DND-41 (cell line): ENCODE measurements around the gene CRACR2A.

Source experiments
- ATAC-seq: fragments of 200-7000 bp; cut with Tn5 transposase; 3 replicates; pipeline ENCODE4 v1.9.1; 2021; ENCODE audit warnings: low read depth; ENCODE audit not compliant: insufficient read depth
- DNase-seq: peaks from one replicate; pipeline ENCODE4 v3.0.0-alpha.2; 2020
- H2AFZ ChIP-seq: 2 replicates; pipeline ENCODE4 v1.6.0; 2012; ENCODE audit warnings: low read depth, low read length
- H3K27ac ChIP-seq: 2 replicates; pipeline ENCODE4 v1.5.1; 2012; ENCODE audit warnings: low read length, inconsistent platforms
- H3K27me3 ChIP-seq: fragments of 200-600 bp; sonication (generic); 2 replicates; pipeline ENCODE4 v1.6.0; 2012; ENCODE audit warnings: low read length, mild to moderate bottlenecking, inconsistent platforms; ENCODE audit not compliant: insufficient read depth, poor library complexity
- H3K36me3 ChIP-seq: 2 replicates; pipeline ENCODE4 v1.5.1; 2012; ENCODE audit warnings: low read length, inconsistent platforms; ENCODE audit not compliant: insufficient read depth
- H3K4me1 ChIP-seq: 2 replicates; pipeline ENCODE4 v1.5.1; 2012; ENCODE audit warnings: mild to moderate bottlenecking, low read length; ENCODE audit not compliant: insufficient read depth
- H3K4me2 ChIP-seq: 2 replicates; pipeline ENCODE4 v1.6.0; 2012; ENCODE audit warnings: mild to moderate bottlenecking, moderate library complexity, low read length, inconsistent platforms; ENCODE audit not compliant: insufficient read depth
- H3K4me3 ChIP-seq, 2 experiments: fragments of 200-600 bp in 1 of 2; shearing (Covaris generic) in 1 of 2; 2 replicates each; pipeline ENCODE4 v1.5.1; 2012 to 2016; ENCODE audit warnings: inconsistent platforms in 2 of 2, low read length in 2 of 2, mild to moderate bottlenecking in 2 of 2, low read depth in 1 of 2, moderate library complexity in 1 of 2
- H3K79me2 ChIP-seq: 2 replicates; pipeline ENCODE4 v1.6.0; 2012; ENCODE audit warnings: low read length, inconsistent platforms; ENCODE audit not compliant: insufficient read depth
- H3K9ac ChIP-seq: 2 replicates; pipeline ENCODE4 v1.6.0; 2012; ENCODE audit warnings: low read depth, mild to moderate bottlenecking, inconsistent platforms, low read length, moderate library complexity
- H3K9me3 ChIP-seq: 2 replicates; pipeline ENCODE4 v1.5.1; 2012; ENCODE audit warnings: low read length, moderate library complexity, mild to moderate bottlenecking, inconsistent platforms; ENCODE audit not compliant: insufficient read depth, severe bottlenecking
- H4K20me1 ChIP-seq: 2 replicates; pipeline ENCODE4 v1.6.0; 2012; ENCODE audit warnings: low read length; ENCODE audit not compliant: insufficient read depth
- EZH2 ChIP-seq: IDR thresholded peaks from 3 replicates; pipeline ENCODE4 v1.6.1; 2012; ENCODE audit warnings: borderline replicate concordance, low read depth, mild to moderate bottlenecking, moderate library complexity, low read length, inconsistent platforms; ENCODE audit not compliant: severe bottlenecking
- TF ChIP-seq, protein P1 (sequence below): IDR thresholded peaks from 2 replicates; pipeline ENCODE4 v1.5.1; 2012; ENCODE audit warnings: borderline replicate concordance, low read length, moderate library complexity, mild to moderate bottlenecking; ENCODE audit not compliant: poor library complexity, severe bottlenecking; ENCODE audit errors: extremely low read depth

The CRACR2A gene

DNA sequence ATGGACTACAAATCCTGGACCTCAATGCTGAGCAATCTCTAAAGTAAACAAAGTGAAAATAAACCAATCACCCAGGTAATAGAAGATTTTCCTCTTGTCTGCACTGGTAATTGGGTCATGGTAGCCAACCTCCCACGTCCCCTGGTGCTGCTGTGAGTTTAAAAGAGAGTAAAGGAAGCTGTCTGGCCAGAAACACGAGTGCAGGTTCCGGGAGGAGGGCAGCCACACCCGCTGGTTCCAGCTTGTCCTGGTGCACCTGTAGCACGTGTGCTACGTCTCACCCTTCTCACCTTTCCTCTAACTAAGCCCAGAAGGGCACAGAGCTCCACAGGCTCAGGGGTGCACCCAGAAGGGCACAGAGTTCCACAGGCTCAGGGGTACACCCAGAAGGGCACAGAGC is 5.4 kb downstream of the CRACR2A start:
- TF ChIP-seq, protein P1, sequence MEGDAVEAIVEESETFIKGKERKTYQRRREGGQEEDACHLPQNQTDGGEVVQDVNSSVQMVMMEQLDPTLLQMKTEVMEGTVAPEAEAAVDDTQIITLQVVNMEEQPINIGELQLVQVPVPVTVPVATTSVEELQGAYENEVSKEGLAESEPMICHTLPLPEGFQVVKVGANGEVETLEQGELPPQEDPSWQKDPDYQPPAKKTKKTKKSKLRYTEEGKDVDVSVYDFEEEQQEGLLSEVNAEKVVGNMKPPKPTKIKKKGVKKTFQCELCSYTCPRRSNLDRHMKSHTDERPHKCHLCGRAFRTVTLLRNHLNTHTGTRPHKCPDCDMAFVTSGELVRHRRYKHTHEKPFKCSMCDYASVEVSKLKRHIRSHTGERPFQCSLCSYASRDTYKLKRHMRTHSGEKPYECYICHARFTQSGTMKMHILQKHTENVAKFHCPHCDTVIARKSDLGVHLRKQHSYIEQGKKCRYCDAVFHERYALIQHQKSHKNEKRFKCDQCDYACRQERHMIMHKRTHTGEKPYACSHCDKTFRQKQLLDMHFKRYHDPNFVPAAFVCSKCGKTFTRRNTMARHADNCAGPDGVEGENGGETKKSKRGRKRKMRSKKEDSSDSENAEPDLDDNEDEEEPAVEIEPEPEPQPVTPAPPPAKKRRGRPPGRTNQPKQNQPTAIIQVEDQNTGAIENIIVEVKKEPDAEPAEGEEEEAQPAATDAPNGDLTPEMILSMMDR: no peak
- no peak for TF ChIP-seq EZH2
- Histone ChIP-seq H3K27me3 (no peaks in the 10 kb centered on the region), H3K4me3 (no peak overlapping the region), H3K79me2 (peaks cover 79% of the 10 kb centered on the region), H3K4me1 (peaks cover 21% of the 10 kb centered on the region), H3K9me3 (peaks cover 8% of the 10 kb centered on the region), H3K4me2 (no peak overlapping the region), H2AFZ (no peak overlapping the region), H3K36me3 (peaks cover 30% of the 10 kb centered on the region), H4K20me1 (peaks cover 5% of the 10 kb centered on the region; the same call in 1 of the 2 replicates), H3K9ac (no peak overlapping the region), H3K27ac (no peak overlapping the region)
- no peak for DNase-seq
- ATAC-seq: no peak

DNA sequence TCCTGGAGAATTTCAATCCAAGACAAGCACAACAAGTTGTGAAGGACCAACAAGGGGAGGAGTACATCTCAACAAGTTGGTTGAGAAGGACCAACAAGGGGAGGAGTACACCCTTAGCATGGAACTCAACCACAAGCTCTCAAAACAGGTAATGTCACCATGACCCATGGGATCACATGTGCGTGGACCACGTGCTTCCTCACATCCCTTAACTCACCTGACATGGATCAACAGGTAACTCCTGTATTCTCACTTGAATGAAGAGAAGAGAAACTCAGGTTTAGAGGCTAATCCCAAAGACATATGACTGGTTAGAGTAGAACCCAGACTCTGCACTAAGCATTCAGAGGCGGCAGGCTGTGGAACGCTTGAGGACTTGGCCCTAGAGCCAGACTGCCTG is 6.2 kb downstream of the CRACR2A start:
- no peak overlapping the region for H3K4me3 ChIP-seq
- H3K79me2 ChIP-seq: peaks cover 77% of the 10 kb centered on the region
- no peaks in the 10 kb centered on the region for H3K27me3 ChIP-seq
- no peak for TF ChIP-seq EZH2
- TF ChIP-seq, protein P1: no peak
- no peak overlapping the region for H3K4me2 ChIP-seq
- ATAC-seq (no peak), DNase-seq (no peak)
- peaks cover 13% of the 10 kb centered on the region for H3K4me1 ChIP-seq
- H3K9me3 ChIP-seq: peaks cover 8% of the 10 kb centered on the region
- H3K36me3 ChIP-seq: peaks cover 38% of the 10 kb centered on the region
- H3K27ac ChIP-seq: no peak overlapping the region
- H3K9ac ChIP-seq: no peak overlapping the region
- peaks cover 9% of the 10 kb centered on the region; the same call in 1 of the 2 replicates for H4K20me1 ChIP-seq
- no peak overlapping the region for H2AFZ ChIP-seq

DNA sequence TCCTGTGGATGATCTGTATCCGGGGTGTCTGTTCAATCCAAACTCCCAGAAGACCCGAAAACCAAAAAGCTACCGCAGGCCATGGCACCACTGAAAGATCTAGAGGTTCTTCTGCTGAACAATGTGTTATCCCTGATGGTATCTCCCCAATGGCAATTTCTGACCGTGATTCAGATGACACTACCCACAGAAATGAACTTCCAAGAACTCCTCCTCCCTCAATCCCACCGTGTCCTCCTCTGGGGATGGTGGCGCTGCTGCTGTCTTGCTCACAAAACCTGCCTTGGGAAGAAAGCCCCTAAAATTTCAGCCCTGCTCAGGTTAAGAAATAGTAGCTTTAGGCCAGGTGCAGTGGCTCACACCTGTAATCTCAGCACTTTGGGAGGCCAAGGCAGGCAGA is 7.8 kb downstream of the CRACR2A start:
- H3K79me2 ChIP-seq: peaks cover 66% of the 10 kb centered on the region
- peaks cover 8% of the 10 kb centered on the region for H3K9me3 ChIP-seq
- no peak overlapping the region for H3K4me3 ChIP-seq
- H3K27ac ChIP-seq: no peak overlapping the region
- H2AFZ ChIP-seq: no peak overlapping the region
- H3K36me3 ChIP-seq: peaks cover 48% of the 10 kb centered on the region
- H3K9ac ChIP-seq: no peak overlapping the region
- no peak overlapping the region for H3K4me2 ChIP-seq
- H3K27me3 ChIP-seq: no peaks in the 10 kb centered on the region
- ATAC-seq (no peak), DNase-seq (no peak)
- TF ChIP-seq, protein P1: no peak
- TF ChIP-seq EZH2: no peak
- H3K4me1 ChIP-seq: no peaks in the 10 kb centered on the region
- H4K20me1 ChIP-seq: peaks cover 18% of the 10 kb centered on the region; the same call in 1 of the 2 replicates
